Measurements from ENCODE around the gene SLF2.

SLF2 gene, protein sequence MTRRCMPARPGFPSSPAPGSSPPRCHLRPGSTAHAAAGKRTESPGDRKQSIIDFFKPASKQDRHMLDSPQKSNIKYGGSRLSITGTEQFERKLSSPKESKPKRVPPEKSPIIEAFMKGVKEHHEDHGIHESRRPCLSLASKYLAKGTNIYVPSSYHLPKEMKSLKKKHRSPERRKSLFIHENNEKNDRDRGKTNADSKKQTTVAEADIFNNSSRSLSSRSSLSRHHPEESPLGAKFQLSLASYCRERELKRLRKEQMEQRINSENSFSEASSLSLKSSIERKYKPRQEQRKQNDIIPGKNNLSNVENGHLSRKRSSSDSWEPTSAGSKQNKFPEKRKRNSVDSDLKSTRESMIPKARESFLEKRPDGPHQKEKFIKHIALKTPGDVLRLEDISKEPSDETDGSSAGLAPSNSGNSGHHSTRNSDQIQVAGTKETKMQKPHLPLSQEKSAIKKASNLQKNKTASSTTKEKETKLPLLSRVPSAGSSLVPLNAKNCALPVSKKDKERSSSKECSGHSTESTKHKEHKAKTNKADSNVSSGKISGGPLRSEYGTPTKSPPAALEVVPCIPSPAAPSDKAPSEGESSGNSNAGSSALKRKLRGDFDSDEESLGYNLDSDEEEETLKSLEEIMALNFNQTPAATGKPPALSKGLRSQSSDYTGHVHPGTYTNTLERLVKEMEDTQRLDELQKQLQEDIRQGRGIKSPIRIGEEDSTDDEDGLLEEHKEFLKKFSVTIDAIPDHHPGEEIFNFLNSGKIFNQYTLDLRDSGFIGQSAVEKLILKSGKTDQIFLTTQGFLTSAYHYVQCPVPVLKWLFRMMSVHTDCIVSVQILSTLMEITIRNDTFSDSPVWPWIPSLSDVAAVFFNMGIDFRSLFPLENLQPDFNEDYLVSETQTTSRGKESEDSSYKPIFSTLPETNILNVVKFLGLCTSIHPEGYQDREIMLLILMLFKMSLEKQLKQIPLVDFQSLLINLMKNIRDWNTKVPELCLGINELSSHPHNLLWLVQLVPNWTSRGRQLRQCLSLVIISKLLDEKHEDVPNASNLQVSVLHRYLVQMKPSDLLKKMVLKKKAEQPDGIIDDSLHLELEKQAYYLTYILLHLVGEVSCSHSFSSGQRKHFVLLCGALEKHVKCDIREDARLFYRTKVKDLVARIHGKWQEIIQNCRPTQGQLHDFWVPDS

DNA sequence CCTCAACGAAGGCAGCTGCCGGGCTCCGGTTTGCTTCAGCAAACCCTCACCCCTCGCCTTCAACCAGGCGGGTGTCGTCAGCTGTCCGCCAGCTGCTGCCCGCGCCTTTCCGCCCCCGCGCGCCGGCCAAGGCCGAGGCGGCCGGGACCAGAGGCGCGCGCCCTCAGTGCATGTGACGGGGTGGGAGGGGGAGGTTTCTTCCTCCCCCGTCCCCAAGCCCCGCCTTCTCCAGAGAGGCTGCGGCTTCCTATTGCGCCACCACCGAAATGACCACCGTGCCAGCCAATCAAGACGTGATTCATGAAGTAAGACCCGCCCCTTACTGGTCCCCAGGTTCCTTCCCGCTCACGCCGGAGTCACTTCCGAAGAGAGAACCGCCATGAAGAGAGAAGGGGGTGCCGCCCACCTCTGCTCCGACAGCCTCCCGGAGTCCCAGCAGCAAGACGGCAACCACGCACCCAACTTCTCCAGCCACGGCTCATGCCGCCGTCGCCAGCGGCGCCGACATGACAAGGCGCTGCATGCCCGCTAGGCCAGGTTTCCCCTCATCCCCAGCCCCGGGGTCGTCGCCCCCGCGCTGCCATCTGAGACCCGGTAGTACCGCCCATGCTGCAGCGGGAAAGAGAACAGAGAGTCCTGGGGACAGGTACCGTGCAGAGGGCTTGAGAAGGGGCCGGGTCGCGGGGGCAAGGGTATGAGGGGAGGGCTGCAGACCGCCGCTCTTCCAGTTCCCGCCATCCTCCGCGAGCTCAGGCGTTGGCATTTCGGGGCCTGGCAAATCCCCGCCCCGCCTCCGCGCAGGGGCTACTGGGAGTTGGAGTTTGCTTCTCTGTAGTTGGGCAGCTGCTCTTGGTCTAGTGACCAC lies at the start of gene SLF2:
Gene SLF2 (plus strand): TSS at position 359 of the 865 bp plus-strand sequence. CDS start 148 bp downstream, at position 507.
- peak within 1 kb of the TSS; percentile 98 to 100 for H3K4me3 ChIP-seq (replicated peaks in 1 of 2; ENCODE audit: low read depth in 2 of 2, low read length in 2 of 2)
- DNase-seq (ENCODE audit: low read depth in 2 of 2) = peak; percentile 99
- TF ChIP-seq, protein P1, sequence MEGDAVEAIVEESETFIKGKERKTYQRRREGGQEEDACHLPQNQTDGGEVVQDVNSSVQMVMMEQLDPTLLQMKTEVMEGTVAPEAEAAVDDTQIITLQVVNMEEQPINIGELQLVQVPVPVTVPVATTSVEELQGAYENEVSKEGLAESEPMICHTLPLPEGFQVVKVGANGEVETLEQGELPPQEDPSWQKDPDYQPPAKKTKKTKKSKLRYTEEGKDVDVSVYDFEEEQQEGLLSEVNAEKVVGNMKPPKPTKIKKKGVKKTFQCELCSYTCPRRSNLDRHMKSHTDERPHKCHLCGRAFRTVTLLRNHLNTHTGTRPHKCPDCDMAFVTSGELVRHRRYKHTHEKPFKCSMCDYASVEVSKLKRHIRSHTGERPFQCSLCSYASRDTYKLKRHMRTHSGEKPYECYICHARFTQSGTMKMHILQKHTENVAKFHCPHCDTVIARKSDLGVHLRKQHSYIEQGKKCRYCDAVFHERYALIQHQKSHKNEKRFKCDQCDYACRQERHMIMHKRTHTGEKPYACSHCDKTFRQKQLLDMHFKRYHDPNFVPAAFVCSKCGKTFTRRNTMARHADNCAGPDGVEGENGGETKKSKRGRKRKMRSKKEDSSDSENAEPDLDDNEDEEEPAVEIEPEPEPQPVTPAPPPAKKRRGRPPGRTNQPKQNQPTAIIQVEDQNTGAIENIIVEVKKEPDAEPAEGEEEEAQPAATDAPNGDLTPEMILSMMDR (IDR thresholded peaks at IDR 0.05; ENCODE audit: low read depth, low read length) = no peak

DNA sequence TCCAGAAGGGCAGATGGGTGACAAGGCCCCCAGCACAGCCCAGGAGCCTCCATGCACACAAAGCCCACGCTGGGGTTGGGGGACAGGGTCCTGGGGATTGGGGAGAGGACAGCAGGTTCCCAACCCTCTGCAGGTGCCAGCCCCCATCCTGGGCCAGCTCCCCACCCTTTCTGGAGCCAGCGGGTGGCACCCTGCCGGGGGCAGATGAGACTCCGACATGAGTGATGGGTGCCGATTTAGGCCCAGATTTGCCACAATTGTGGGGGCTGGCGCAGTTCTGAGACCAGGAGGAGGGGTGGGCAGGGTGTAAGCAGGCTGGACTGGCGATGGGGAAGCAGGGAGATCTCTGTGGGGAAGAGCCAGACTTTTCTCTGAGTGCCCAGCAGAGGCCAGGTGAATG lies 49.3 kb upstream of the SLF2 start:
- no peak for DNase-seq (ENCODE audit: low read depth in 2 of 2)
- TF ChIP-seq, protein P1 (IDR thresholded peaks at IDR 0.05; ENCODE audit: low read depth, low read length) = no peak
- H3K4me3 ChIP-seq (replicated peaks in 1 of 2; ENCODE audit: low read depth in 2 of 2, low read length in 2 of 2) = no peak overlapping the region

DNA sequence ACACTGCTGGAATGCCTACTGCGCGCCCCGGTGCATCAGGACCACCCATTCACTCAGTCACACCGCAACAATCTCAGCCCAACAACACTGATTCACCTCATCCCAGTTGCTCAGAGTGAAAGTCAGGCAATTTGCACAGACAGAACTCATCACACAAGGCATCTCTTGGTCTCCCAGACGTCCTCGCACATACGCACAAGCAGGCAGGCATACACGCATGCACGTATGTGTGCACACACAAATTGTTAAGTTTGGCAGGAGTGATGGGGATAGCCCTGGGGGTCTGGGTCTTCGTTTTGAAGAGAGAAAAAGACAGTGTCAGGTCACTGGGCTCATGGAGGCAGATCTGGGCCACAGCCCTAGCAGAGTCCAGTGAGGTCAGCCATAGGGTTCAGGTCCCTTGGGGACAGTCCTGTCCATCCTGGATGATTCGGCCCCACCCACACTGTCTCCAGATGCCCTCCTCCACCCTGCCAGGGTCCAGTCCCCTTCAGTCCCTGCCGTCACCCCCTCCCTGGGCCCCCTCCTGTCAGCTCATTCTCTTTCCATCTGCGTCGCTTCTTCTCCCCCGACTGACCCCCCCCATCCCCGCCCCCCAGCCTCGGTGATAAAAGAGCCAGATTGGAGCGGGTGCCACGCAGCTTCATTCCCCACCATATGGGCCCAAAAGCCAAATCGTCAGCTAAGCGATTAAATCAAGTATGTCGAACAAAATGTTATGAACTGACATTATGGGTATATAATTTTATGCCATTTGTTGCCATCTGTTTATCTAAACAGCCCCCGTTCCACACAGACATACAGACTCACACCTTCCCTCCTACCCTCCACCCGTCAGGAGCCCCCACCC lies 48.5 kb upstream of the SLF2 start:
- no peak for DNase-seq (ENCODE audit: low read depth in 2 of 2)
- no peak overlapping the region for H3K4me3 ChIP-seq (replicated peaks in 1 of 2; ENCODE audit: low read depth in 2 of 2, low read length in 2 of 2)
- TF ChIP-seq, protein P1 (IDR thresholded peaks at IDR 0.05; ENCODE audit: low read depth, low read length) = no peak

DNA sequence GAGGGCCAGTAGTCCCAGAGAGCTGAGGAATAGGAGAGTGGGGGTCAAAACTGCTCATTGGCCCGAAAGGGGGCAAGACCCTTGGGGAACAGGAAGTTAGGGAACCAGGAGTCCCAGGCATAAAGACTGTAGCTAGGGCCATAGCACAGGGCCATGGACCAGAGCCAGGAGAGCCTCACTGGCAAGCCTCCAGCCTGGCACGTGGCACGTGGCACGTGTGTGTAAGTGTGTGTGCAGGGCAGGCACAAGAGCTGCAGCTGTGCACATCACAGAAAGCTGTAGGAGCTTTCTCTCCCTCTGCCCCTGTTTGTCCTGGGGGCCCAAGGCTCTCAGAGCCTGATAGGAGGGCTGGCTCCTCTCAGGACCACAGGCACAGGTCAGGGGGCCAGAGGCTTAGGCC lies 47.8 kb upstream of the SLF2 start:
- no peak overlapping the region for H3K4me3 ChIP-seq (replicated peaks in 1 of 2; ENCODE audit: low read depth in 2 of 2, low read length in 2 of 2)
- DNase-seq (ENCODE audit: low read depth in 2 of 2) = no peak
- TF ChIP-seq, protein P1 (IDR thresholded peaks at IDR 0.05; ENCODE audit: low read depth, low read length) = no peak

DNA sequence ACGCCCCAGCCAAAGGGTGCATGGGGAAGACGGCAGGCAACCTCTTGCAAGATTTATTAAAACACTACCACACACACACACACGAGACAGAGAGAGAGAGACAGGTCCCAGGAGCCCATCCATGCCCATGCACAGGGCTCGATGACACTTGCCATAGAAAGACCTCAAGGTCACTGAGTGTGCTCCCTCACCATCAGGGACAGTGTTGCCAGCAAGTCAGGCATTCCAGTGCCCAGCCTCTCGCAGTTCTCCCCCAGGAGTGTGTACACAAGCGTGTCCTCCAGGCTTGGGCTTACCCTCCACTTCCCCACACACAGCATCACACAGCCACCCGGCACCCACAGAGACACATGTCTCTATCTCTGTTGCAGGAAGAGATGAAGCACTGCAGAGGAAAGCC lies 46.8 kb upstream of the SLF2 start:
- DNase-seq (ENCODE audit: low read depth in 2 of 2) = no peak
- TF ChIP-seq, protein P1 (IDR thresholded peaks at IDR 0.05; ENCODE audit: low read depth, low read length) = no peak
- no peak overlapping the region for H3K4me3 ChIP-seq (replicated peaks in 1 of 2; ENCODE audit: low read depth in 2 of 2, low read length in 2 of 2)

Data from cardiac fibroblast (primary cell).